ENCODE measurements around the gene KAT6B.
"Not testable (repeated sequence)": the region's sequence is repeated elsewhere in the genome, so short reads cannot be mapped to it uniquely, and the experiment has no call there.

The KAT6B gene

GRCh38 chr10:74893329-74893728, 66.9 kb downstream of the KAT6B start:
- not testable (repeated sequence) for DNase-seq

GRCh38 chr10:74896788-74897527, 70.6 kb downstream of the KAT6B start:
- DNase-seq: no peak

GRCh38 chr10:74898201-74898976, 72.0 kb downstream of the KAT6B start:
- DNase-seq: no peak

- DNase-seq: no peak
Measured at GRCh38 chr10:74900297-74900696, 73.9 kb downstream of the KAT6B start.

GRCh38 chr10:74901301-74901700, 74.9 kb downstream of the KAT6B start:
- no peak for DNase-seq

GRCh38 chr10:74901867-74902450, 75.6 kb downstream of the KAT6B start:
- no peak for DNase-seq

- DNase-seq: no peak
Measured at GRCh38 chr10:74903491-74903890, 77.1 kb downstream of the KAT6B start.

- no peak for DNase-seq
Measured at GRCh38 chr10:74906611-74907198, 80.3 kb downstream of the KAT6B start.

- no peak for DNase-seq
Measured at GRCh38 chr10:74909670-74910069, 83.3 kb downstream of the KAT6B start.

GRCh38 chr10:74910241-74910975, 84.0 kb downstream of the KAT6B start:
- DNase-seq: no peak

GRCh38 chr10:74910976-74911350, 84.6 kb downstream of the KAT6B start:
- DNase-seq: no peak

- no peak for DNase-seq
Measured at GRCh38 chr10:74912182-74912581, 85.8 kb downstream of the KAT6B start.

GRCh38 chr10:74912682-74913081, 86.3 kb downstream of the KAT6B start:
- DNase-seq: no peak

- DNase-seq: no peak
Measured at GRCh38 chr10:74913377-74913979, 87.1 kb downstream of the KAT6B start.

GRCh38 chr10:74916283-74916682, 89.9 kb downstream of the KAT6B start:
- DNase-seq: no peak

GRCh38 chr10:74917481-74918077, 91.2 kb downstream of the KAT6B start:
- no peak for DNase-seq

- DNase-seq: no peak
Measured at GRCh38 chr10:74919671-74920070, 93.3 kb downstream of the KAT6B start.

- not testable (repeated sequence) for DNase-seq
Measured at GRCh38 chr10:74921070-74921469, 94.7 kb downstream of the KAT6B start.

GRCh38 chr10:74921744-74922143, 95.3 kb downstream of the KAT6B start:
- no peak for DNase-seq

- DNase-seq: no peak
Measured at GRCh38 chr10:74922921-74923320, 96.5 kb downstream of the KAT6B start.

GRCh38 chr10:74923556-74923955, 97.2 kb downstream of the KAT6B start:
- no peak for DNase-seq

Measured in activated naive CD4-positive, alpha-beta T cell treated with Interleukin-2 at 50 U/mL for 16 hours (primary cell).